Activated T-cell treated with anti-CD3 and anti-CD28 coated beads, Interleukin-2, amount 50 U/mL, for 4 hours (primary cell): ENCODE data around the gene PANK2. TPM values are rescaled to one million over a fixed set of nuclear protein-coding genes. Genes with fewer than 3 reads are reported as not detected.

Source experiments
- ATAC-seq, 2 donors: fragments of 200-7000 bp; cut with Tn5 transposase; one replicate each; pipeline ENCODE4 v1.10.0; 2021
- DNase-seq: peaks from one replicate; pipeline ENCODE4 v3.0.0-alpha.2; 2020
- H3K27me3 Mint-ChIP-seq: one replicate; pipeline ENCODE4 v1.8.0; 2021; ENCODE audit warnings: low read depth, mixed read lengths
- H3K36me3 Mint-ChIP-seq: one replicate; pipeline ENCODE4 v1.8.0; 2022; ENCODE audit warnings: mixed read lengths; ENCODE audit not compliant: insufficient read depth
- H3K4me1 Mint-ChIP-seq: one replicate; pipeline ENCODE4 v1.8.0; 2021; ENCODE audit warnings: low read depth, mixed read lengths
- H3K4me3 Mint-ChIP-seq: one replicate; pipeline ENCODE4 v1.8.0; 2021; ENCODE audit warnings: mild to moderate bottlenecking, moderate library complexity, mixed read lengths
- H3K9me3 Mint-ChIP-seq: one replicate; pipeline ENCODE4 v1.8.0; 2021; ENCODE audit warnings: mixed read lengths
- total RNA-seq, 3 donors: library from RNA; stranded (reverse); gene quantifications; one replicate each; pipeline ENCODE4 v1.2.1, GENCODE V29; 2021

PANK2 gene
- total RNA-seq, 3 donors from 2014 or later, result 32.9 to 37.3 (median 34.1) TPM

- peaks cover 30% of the 10 kb centered on the region for H3K36me3 Mint-ChIP-seq
- no peaks in the 10 kb centered on the region for H3K9me3 Mint-ChIP-seq
- peaks cover 47% of the 10 kb centered on the region for H3K4me1 Mint-ChIP-seq
- ATAC-seq (no peak), DNase-seq (no peak)
- no peaks in the 10 kb centered on the region for H3K27me3 Mint-ChIP-seq
- H3K4me3 Mint-ChIP-seq, result no peak overlapping the region
These were observed 33.8 kb downstream of the PANK2 start for GRCh38 chr20:3922983-3923339.

- H3K4me1 Mint-ChIP-seq, result peaks cover 48% of the 10 kb centered on the region
- no peaks in the 10 kb centered on the region for H3K27me3 Mint-ChIP-seq
- H3K4me3 Mint-ChIP-seq, result no peak overlapping the region
- peaks cover 26% of the 10 kb centered on the region for H3K36me3 Mint-ChIP-seq
- ATAC-seq (no peak), DNase-seq (no peak)
- no peaks in the 10 kb centered on the region for H3K9me3 Mint-ChIP-seq
These were observed 34.6 kb downstream of the PANK2 start for GRCh38 chr20:3923818-3924217.

- H3K9me3 Mint-ChIP-seq, result no peaks in the 10 kb centered on the region
- H3K27me3 Mint-ChIP-seq, result no peaks in the 10 kb centered on the region
- ATAC-seq (peak in 1 of 2 donors; percentile 19), DNase-seq (no peak)
- H3K4me1 Mint-ChIP-seq, result peaks cover 46% of the 10 kb centered on the region
- H3K36me3 Mint-ChIP-seq, result peaks cover 22% of the 10 kb centered on the region
- no peak overlapping the region for H3K4me3 Mint-ChIP-seq
These were observed 35.3 kb downstream of the PANK2 start for GRCh38 chr20:3924304-3925112.

- peaks cover 51% of the 10 kb centered on the region for H3K4me1 Mint-ChIP-seq
- DNase-seq (no peak), ATAC-seq (no peak)
- H3K4me3 Mint-ChIP-seq, result no peak overlapping the region
- H3K27me3 Mint-ChIP-seq, result no peaks in the 10 kb centered on the region
- no peaks in the 10 kb centered on the region for H3K9me3 Mint-ChIP-seq
- peaks cover 22% of the 10 kb centered on the region for H3K36me3 Mint-ChIP-seq
These were observed 36.0 kb downstream of the PANK2 start for GRCh38 chr20:3925113-3925695.

GRCh38 chr20:3925899-3926638, 36.9 kb downstream of the PANK2 start:
- no peak for ATAC-seq
- no peaks in the 10 kb centered on the region for H3K9me3 Mint-ChIP-seq
- H3K36me3 Mint-ChIP-seq, result peaks cover 22% of the 10 kb centered on the region

GRCh38 chr20:3927486-3928291, 38.5 kb downstream of the PANK2 start:
- no peak for ATAC-seq
- H3K27me3 Mint-ChIP-seq, result no peaks in the 10 kb centered on the region
- peaks cover 51% of the 10 kb centered on the region for H3K4me1 Mint-ChIP-seq
- H3K4me3 Mint-ChIP-seq, result no peak overlapping the region
- no peaks in the 10 kb centered on the region for H3K9me3 Mint-ChIP-seq
- no peak for DNase-seq
- H3K36me3 Mint-ChIP-seq, result peaks cover 14% of the 10 kb centered on the region

More at GRCh38 chr20:3925899-3926638, 36.9 kb downstream of the PANK2 start:
- Mint-ChIP-seq H3K4me3 (no peak overlapping the region), H3K4me1 (peaks cover 50% of the 10 kb centered on the region), H3K27me3 (no peaks in the 10 kb centered on the region)
- DNase-seq, result no peak

- H3K4me1 Mint-ChIP-seq, result peaks cover 49% of the 10 kb centered on the region
- DNase-seq, result no peak
These were observed 40.5 kb downstream of the PANK2 start for GRCh38 chr20:3929713-3930060.

GRCh38 chr20:3930265-3931206, 41.3 kb downstream of the PANK2 start:
- ATAC-seq, result no peak
- Mint-ChIP-seq H3K9me3 (no peaks in the 10 kb centered on the region), H3K4me3 (no peak overlapping the region), H3K36me3 (peaks cover 12% of the 10 kb centered on the region), H3K27me3 (no peaks in the 10 kb centered on the region), H3K4me1 (peaks cover 45% of the 10 kb centered on the region)
- no peak for DNase-seq

More at GRCh38 chr20:3929713-3930060, 40.5 kb downstream of the PANK2 start:
- H3K9me3 Mint-ChIP-seq, result no peaks in the 10 kb centered on the region
- no peaks in the 10 kb centered on the region for H3K27me3 Mint-ChIP-seq
- no peak overlapping the region for H3K4me3 Mint-ChIP-seq
- H3K36me3 Mint-ChIP-seq, result peaks cover 13% of the 10 kb centered on the region
- ATAC-seq, result no peak

- Mint-ChIP-seq H3K9me3 (no peaks in the 10 kb centered on the region), H3K4me3 (no peak overlapping the region), H3K4me1 (peaks cover 39% of the 10 kb centered on the region), H3K36me3 (peaks cover 12% of the 10 kb centered on the region), H3K27me3 (no peaks in the 10 kb centered on the region)
- ATAC-seq (no peak), DNase-seq (no peak)
These were observed 42.5 kb downstream of the PANK2 start for GRCh38 chr20:3931664-3932063.

GRCh38 chr20:3932277-3932676, 43.1 kb downstream of the PANK2 start:
- Mint-ChIP-seq H3K27me3 (no peaks in the 10 kb centered on the region), H3K4me1 (peaks cover 34% of the 10 kb centered on the region), H3K9me3 (no peaks in the 10 kb centered on the region), H3K36me3 (peaks cover 13% of the 10 kb centered on the region), H3K4me3 (peak overlapping the region; percentile 71)
- ATAC-seq (no peak), DNase-seq (no peak)

GRCh38 chr20:3932681-3933080, 43.5 kb downstream of the PANK2 start:
- DNase-seq (no peak), ATAC-seq (no peak)
- H3K9me3 Mint-ChIP-seq, result no peaks in the 10 kb centered on the region
- H3K36me3 Mint-ChIP-seq, result peaks cover 16% of the 10 kb centered on the region
- peaks cover 34% of the 10 kb centered on the region for H3K4me1 Mint-ChIP-seq
- no peaks in the 10 kb centered on the region for H3K27me3 Mint-ChIP-seq
- H3K4me3 Mint-ChIP-seq, result peak overlapping the region; percentile 71

- Mint-ChIP-seq H3K36me3 (peaks cover 19% of the 10 kb centered on the region), H3K9me3 (no peaks in the 10 kb centered on the region), H3K4me1 (peaks cover 29% of the 10 kb centered on the region), H3K4me3 (no peak overlapping the region), H3K27me3 (no peaks in the 10 kb centered on the region)
- ATAC-seq (peak in 1 of 2 donors; percentile 35), DNase-seq (no peak)
These were observed 44.0 kb downstream of the PANK2 start for GRCh38 chr20:3933218-3933617.

GRCh38 chr20:3934624-3935023, 45.4 kb downstream of the PANK2 start:
- no peaks in the 10 kb centered on the region for H3K27me3 Mint-ChIP-seq
- DNase-seq (no peak), ATAC-seq (no peak)
- H3K4me3 Mint-ChIP-seq, result no peak overlapping the region
- peaks cover 4% of the 10 kb centered on the region for H3K9me3 Mint-ChIP-seq
- H3K4me1 Mint-ChIP-seq, result peaks cover 24% of the 10 kb centered on the region
- peaks cover 25% of the 10 kb centered on the region for H3K36me3 Mint-ChIP-seq
